22Rv1 (cell line): ENCODE measurements around the gene AEBP1.

Experiments used
- ZFX ChIP-seq: fragments of 450-650 bp; IDR thresholded peaks from 2 replicates; pipeline ENCODE4 v1.6.1; 2017; ENCODE audit warnings: antibody characterized with exemption, borderline replicate concordance
- TF ChIP-seq, protein P1 (sequence below): fragments of 450-650 bp; IDR thresholded peaks from 2 replicates; pipeline ENCODE4 v1.5.1; 2017; ENCODE audit warnings: mild to moderate bottlenecking

- TF ChIP-seq, protein P1, sequence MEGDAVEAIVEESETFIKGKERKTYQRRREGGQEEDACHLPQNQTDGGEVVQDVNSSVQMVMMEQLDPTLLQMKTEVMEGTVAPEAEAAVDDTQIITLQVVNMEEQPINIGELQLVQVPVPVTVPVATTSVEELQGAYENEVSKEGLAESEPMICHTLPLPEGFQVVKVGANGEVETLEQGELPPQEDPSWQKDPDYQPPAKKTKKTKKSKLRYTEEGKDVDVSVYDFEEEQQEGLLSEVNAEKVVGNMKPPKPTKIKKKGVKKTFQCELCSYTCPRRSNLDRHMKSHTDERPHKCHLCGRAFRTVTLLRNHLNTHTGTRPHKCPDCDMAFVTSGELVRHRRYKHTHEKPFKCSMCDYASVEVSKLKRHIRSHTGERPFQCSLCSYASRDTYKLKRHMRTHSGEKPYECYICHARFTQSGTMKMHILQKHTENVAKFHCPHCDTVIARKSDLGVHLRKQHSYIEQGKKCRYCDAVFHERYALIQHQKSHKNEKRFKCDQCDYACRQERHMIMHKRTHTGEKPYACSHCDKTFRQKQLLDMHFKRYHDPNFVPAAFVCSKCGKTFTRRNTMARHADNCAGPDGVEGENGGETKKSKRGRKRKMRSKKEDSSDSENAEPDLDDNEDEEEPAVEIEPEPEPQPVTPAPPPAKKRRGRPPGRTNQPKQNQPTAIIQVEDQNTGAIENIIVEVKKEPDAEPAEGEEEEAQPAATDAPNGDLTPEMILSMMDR: 0 out of 2 replicates have a peak, but pooled peaks have one; percentile 4
- no peak for TF ChIP-seq ZFX
These were observed 9.7 kb downstream of the AEBP1 start for GRCh38 chr7:44113764-44114354.
